ENCODE results near the gene GPD2.

DNA sequence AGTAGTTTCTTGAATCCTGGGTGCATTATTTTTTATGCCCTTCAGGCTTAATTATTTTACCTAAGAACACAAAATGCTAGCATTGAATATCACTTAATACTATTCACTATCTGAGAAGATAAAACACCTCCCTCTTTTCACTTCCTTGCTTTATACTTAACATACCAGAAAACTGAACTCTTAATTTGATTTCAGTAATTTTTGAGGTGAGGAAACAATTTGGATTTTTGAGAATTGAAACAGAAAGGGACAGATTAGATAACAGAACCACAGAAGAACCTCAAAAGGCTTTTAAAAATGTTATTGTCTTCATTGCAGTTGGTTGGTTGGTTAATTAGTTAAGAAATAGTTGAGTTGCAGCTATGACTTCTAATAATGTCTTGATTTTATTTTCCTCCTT lies 69.5 kb downstream of the GPD2 start:
- no peak for TF ChIP-seq CTCF (IDR thresholded peaks at IDR 0.05)
- TF ChIP-seq POLR2A (IDR thresholded peaks at IDR 0.05) = no peak
